Breast epithelium (tissue), 3 donors: Measurements from ENCODE around the gene CCDC7.
"Not testable (repeated sequence)": the region's sequence is repeated elsewhere in the genome, so short reads cannot be mapped to it uniquely, and the experiment has no call there.

ENCODE experiments used
- CTCF ChIP-seq, 3 donors: fragments of 450-650 bp; IDR thresholded peaks; one replicate each; pipeline ENCODE4 v1.5.1; 2016 to 2017; ENCODE audit warnings: antibody characterized with exemption in 3 of 3, mild to moderate bottlenecking in 3 of 3, moderate library complexity in 3 of 3
- POLR2A ChIP-seq: fragments of 450-650 bp; IDR thresholded peaks from one replicate; pipeline ENCODE4 v1.6.1; 2016; ENCODE audit warnings: antibody characterized with exemption, mild to moderate bottlenecking, moderate library complexity
- POLR2AphosphoS5 ChIP-seq, 3 donors: sonication (generic); formaldehyde crosslinking; IDR thresholded peaks; one replicate each; pipeline ENCODE4 v1.6.1; 2017; ENCODE audit warnings: antibody characterized with exemption in 3 of 3

GRCh38 chr10:32601562-32601961 lies 155.6 kb downstream of the CCDC7 start:
- TF ChIP-seq CTCF (IDR thresholded peaks at IDR 0.05); POLR2A; POLR2AphosphoS5 (IDR thresholded peaks at IDR 0.05): not testable (repeated sequence)
